Measurements from ENCODE around the gene FAM76A.
"Not testable (repeated sequence)": the region's sequence is repeated elsewhere in the genome, so short reads cannot be mapped to it uniquely, and the experiment has no call there.

FAM76A gene

DNA sequence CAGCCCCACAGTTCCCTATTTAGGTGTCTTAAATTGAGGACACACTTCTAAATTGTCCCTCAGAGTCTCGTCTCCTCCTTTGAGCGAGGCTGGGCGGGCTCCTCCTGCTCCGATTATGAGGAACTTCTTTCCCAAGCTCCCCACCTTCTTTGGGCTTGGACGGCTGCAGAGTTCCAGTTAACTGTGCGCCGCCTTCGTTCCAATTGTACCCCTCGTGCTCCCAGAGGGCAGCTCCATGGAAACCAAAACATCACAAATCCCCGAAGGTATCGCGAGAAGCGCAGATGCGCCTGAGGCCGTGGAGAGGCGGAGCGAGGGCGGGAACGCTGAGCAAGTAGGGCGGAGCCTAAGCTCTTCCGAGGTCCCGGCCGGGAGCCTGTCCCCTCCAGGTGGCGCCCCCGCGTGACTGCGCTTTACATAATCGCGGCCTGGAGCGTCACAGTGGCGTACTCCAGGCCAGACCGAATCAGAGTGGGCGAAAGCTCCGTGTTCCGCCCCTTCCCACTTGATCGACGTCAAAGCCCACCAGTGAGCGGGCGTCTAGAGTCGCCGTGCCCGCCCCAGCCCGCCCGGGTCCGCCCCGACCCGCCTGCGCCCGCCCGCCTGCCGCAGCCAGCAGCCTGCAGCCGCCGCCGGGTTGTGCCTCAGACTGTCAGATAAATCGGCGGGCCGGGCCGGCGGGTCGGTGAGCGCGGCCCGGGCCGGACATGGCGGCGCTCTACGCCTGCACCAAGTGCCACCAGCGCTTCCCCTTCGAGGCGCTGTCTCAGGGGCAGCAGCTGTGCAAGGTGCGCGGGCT, at the start of gene FAM76A:
Gene FAM76A, plus strand, starts transcription at position 588 of the 799 bp plus-strand sequence. Its CDS starts 120 bp downstream, at position 708.
- peak; percentile 99 for DNase-seq (ENCODE audit: low read depth in 1 of 2, low spot score in 1 of 2)

DNA sequence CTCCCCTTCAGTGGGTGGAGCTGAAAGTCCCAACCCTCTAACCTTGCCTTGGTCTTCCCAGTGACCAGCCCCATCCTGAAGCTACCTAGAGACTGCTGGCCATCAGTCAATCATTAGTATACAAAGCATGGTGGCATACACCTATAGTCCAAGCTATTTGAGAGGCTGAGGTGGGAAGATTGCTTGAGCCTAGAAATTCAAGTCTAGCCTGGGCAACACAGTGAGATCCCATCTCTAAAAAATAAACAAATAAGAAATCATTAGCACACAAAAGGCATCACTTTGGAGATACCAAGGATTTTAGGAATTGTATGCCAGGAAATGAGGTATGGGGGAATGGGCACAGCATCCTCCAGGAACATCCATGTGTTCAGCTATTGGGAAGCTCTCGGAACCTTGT, 49.4 kb upstream of the FAM76A start:
- DNase-seq (ENCODE audit: low read depth in 1 of 2, low spot score in 1 of 2): no peak

DNA sequence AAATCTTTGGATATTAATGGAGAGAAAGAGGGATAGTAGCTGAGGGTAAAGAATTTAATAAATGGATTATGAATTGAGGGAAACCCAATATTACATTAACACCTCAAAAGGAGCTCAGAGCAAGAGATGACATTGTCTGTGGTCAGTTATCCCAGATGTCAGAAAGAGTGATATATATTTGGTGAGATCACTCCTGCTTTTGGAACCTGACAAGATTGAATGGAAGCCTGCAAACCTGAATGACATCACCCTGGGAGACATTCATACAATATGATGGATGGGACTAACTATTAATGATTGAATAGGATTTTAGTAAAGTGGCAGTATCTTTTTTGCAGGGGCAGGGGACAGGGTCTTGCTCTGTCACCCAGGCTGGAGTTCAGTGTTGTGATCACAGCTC, 47.0 kb upstream of the FAM76A start:
- no peak for DNase-seq (ENCODE audit: low read depth in 1 of 2, low spot score in 1 of 2)

DNA sequence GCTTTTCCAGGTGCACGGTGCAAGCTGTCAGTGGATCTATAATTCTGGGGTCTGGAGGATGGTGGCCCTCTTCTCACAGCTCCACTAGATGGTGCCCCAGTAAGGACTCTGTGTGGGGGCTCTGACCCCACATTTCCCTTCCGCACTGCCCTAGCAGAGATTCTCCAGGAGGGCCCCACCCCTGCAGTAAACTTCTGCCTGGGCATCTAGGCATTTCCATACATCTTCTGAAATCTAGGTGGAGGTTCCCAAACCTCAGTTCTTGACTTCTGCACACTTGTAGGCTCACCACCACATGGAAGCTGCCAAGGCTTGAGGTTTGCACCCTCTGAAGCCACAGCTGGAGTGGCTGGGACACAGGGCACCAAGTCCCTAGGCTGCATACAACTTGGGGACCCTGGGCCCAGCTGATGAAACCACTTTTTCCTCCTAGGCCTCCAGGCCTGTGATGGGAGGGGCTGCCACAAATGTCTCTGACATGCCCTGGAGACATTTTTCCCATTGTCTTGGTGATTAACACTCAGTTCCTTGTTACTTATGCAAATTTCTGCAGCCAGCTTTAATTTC, 45.5 kb upstream of the FAM76A start:
- DNase-seq (ENCODE audit: low read depth in 1 of 2, low spot score in 1 of 2): not testable (repeated sequence)

DNA sequence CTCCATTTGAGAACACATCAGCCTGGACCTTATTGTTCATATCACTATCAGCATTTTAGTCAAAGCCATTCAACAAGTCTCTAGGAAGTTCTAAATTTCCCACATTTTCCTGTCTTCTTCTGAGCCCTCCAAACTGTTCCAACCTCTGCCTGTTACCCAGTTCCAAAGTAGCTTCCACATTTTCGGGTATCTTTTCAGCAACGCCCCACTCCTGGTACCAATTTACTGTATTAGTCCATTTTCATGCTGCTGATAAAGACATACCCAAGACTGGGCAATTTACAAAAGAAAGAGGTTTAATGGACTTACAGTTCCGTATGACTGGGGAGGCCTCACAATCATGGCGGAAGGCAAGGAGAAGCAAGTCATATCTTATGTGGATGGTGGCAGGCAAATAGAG, 44.2 kb upstream of the FAM76A start:
- not testable (repeated sequence) for DNase-seq (ENCODE audit: low read depth in 1 of 2, low spot score in 1 of 2)

DNA sequence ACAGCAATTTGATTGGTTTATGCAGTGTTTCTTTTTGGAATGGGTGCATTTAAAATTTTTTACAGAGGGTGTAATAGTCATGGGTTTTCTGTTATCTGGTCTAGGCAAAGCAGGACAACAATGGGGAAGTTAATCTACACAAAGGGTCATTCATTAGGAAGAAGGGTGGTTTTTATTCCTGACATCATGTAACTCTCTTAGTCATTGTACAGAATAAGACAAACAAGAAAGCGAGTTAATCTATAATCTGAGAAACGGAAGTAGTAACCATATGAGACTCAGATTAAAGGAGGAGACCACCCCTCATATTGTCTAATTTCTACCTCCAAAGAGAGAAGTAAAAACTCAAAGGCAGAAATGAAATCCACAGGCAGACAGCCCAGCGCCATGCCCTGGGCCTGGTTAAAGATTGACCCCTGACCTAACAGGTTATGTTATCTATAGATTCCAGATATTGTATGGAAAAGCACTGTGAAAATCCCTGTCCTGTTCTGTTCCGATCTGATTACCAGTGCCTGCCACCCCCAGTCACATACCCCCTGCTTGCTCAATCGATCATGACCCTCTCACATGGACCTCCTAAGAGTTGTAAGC, 43.3 kb upstream of the FAM76A start:
- no peak for DNase-seq (ENCODE audit: low read depth in 1 of 2, low spot score in 1 of 2)

DNA sequence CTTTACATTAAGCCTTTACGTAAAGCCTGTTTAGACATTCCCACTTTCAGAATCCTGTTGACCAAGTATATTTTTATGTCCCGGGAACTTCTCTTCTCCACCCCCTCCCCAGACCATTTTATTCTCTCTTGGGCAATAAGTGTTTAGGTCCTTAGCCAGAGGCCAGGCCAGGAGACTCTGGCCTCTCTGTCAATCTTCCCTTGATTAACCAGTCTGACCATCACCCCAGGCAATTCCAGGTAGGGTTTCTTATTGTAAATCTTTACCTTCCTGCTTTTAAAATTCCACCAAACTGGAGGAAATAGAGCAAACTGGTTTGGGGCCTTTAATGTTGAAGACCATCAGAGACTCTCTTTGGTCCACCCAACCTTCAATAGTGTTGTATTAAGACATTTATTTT, 41.6 kb upstream of the FAM76A start:
- no peak for DNase-seq (ENCODE audit: low read depth in 1 of 2, low spot score in 1 of 2)

DNA sequence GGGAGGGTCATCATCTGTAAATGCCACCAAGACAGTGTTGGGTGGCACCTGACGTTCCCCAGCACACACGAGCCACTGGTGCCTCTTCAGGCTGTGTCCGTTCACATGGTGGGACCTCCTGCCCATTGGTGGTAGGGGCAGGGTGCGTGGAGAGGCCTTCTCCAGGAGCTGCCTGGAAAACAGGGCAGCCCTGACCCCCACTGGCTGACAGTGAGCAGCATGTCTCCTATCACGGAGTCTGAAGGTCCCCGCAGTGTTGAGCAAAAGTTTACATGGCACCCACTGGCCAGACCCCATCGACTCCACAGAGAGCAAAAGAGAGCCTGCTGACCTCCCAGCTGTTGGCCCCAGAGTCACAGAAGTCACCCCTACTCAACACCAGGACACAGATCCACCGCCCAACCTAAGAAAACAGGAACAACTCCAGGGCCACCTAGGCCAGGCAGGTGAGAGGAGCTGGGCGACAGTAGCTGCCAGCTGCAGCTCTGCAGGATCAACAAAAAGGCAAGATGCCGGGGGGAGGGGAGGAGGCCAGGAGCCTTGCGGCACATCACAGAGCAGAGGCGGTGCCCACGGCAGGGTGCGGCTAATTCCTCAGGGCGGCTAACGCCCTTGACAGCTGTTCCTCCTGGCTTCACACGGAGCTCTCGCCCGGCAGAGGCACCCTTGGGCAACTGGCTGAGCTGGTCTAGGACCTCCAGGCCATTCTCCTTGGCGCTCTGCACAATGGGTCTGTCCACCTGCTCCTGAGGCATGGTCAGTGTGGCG, 39.4 kb upstream of the FAM76A start:
- DNase-seq (ENCODE audit: low read depth in 1 of 2, low spot score in 1 of 2): no peak

DNA sequence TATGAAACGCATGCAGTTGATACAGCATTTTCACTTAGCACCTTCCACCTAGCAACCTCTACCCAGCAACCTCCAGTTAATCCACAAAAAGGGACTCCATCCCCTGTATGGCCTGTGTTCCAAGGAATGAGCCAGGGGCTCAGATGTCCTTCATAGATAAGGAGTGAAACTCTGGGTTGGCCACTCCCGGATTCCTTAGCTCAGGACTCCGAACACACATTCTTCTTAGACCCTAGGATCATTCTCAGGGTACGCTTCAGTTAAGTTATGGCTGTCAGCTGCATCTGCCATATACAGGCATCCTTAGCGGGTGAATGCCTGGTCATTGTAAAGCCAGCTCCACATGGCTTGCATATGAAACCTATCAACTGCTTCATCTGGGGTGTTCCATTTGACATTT, 37.9 kb upstream of the FAM76A start:
- no peak for DNase-seq (ENCODE audit: low read depth in 1 of 2, low spot score in 1 of 2)

DNA sequence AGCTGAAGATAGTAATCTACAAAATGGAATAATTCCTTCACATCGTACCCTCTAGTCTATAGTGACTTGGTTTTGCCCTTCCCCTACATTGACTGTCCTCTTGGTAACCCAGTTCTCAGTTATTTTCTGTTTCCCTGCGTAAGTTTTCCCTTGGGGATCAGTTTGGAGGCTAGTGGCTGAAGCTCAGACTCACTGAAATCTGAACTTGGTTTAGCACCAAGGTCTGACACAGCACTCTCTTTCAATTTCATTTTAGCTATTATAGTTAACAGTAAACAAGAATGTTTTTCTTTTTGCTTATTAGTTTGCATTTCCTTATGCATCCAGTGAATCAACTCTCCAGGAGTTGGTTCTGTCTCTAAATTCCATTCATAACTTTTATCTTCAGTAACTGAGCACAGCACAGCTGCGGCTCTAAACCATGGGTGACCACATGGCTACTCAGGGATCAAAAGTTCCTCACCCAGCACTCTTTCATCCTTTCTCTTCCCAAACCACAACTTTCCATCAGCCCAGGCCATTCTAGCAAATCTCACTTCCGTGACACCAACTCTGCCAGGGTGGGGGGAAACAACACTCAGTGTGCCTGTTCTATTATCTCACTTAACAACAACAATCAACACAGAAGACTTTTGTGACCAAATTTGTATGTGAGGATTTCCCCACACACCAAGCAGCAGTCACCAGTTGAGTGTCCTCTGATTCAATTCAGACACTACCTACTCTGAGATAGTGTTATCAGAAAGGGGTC, 36.2 kb upstream of the FAM76A start:
- DNase-seq (ENCODE audit: low read depth in 1 of 2, low spot score in 1 of 2): no peak

DNA sequence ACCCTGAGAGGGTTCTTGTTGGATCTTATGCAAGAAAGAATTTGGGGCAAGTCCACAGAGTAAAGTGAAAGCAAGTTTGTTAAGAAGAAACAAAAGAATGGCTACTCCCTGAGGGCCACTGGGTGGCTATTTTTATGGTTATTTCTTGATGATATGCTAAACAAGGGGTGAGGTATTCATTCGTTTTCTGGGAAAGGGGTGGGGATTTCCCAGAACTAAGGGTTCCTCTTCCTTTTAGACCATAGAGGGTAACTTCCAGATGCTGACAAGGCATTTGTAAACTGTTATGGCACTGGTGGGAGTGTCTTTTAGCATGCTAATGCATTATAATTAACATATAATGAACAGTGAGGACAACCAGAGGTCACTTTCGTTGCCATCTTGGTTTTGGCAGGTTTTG, 35.6 kb upstream of the FAM76A start:
- no peak for DNase-seq (ENCODE audit: low read depth in 1 of 2, low spot score in 1 of 2)

DNA sequence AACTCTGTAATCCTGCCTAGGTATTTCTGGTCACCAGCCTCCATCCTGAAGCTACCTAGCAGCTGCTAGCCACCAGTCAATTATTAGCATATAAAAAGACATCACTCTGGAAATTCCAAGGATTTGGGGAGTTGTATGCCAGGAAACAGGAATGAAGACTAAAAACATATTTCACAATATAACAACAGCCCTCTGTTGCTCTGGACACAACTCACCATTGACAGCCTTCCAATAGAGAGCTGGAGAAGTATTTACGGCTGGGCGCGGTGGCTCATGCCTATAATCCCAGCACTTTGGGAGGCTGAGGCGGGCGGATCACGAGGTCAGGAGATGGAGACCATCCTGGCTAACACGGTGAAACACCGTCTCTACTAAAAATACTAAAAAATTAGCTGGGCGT, 28.9 kb upstream of the FAM76A start:
- DNase-seq (ENCODE audit: low read depth in 1 of 2, low spot score in 1 of 2): not testable (repeated sequence)

DNA sequence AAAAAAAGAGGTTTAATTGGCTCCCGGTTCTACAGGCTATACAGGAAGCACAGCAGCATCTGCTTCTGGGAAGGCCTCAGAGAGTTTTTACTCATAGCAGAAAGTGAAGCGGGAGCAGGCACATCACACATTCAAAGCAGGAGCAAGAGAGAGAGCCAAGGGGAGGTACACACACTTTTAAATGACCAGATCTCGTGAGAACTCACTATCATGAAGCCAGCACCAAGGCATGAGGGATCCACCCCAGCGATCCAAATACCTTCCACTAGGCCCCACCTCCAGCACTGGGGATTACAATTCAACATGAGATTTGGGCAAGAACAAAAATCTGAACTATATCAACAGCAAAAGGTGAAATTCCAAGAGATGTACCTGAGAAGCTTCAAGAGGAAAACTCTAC, 20.8 kb upstream of the FAM76A start:
- no peak for DNase-seq (ENCODE audit: low read depth in 1 of 2, low spot score in 1 of 2)

DNA sequence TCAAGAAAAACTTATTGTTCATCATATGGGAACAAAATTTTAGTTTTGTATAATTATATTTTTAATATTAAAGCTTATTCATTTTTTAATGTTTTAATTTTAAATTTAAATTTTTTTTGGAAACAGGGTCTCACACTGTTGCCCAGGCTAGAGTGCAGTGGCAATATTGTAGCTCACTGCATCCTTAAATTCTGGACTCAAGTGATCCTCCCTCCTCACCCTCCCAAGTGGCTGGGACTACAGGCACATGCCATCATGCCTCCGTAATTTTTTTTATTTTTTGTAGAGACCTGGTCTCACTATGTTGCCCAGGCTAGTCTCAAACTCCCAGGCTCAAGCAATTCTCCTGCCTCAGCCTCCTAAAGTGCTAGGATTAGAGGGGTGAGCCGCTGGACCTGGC, 20.2 kb upstream of the FAM76A start:
- no peak for DNase-seq (ENCODE audit: low read depth in 1 of 2, low spot score in 1 of 2)

DNA sequence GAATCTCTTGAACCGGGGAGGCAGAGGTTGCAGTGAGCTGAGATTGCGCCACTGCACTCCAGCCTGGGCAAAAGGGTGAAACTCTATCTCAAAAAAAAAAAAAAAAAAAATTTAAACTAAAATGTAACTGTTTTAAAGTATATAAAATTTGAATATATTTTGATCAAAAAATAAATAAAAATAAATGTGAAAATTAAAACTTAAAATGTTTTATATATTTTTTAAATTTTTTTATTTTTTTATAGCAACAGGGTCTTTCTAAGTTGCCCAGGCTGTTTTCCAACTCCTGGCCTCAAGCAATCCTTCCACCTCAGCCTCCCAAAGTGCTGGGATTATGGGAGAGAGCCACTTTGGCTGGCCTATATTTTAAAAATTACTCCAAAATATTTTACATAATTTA, 15.2 kb upstream of the FAM76A start:
- no peak for DNase-seq (ENCODE audit: low read depth in 1 of 2, low spot score in 1 of 2)

DNA sequence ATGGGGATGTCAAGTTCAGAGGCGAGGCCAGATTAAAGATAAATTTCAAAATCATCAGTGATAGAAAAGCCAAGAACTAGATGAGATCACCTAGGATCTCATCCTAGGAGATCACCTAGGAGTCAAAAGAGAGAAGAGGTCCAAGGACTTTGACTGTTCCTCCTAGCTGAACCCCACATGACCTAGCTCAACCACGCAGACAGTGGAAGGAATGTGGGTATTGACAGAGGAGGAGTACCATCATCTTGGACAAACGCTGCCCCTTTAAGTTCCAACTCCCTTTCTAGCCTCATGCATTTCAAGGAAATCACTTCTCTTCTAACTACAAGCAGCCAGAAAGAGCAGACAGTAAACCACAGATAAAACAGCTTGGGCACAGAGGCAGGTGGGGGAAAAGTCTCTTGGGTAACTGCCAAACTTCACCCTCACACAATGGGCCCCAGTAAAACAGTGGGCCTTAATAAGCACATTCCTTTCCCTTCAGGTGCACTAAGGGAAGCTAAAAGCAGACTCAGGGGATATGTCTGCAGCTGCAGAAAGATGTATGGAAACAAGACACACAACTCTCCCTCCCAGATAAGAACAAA, 12.5 kb upstream of the FAM76A start:
- DNase-seq (ENCODE audit: low read depth in 1 of 2, low spot score in 1 of 2): no peak

DNA sequence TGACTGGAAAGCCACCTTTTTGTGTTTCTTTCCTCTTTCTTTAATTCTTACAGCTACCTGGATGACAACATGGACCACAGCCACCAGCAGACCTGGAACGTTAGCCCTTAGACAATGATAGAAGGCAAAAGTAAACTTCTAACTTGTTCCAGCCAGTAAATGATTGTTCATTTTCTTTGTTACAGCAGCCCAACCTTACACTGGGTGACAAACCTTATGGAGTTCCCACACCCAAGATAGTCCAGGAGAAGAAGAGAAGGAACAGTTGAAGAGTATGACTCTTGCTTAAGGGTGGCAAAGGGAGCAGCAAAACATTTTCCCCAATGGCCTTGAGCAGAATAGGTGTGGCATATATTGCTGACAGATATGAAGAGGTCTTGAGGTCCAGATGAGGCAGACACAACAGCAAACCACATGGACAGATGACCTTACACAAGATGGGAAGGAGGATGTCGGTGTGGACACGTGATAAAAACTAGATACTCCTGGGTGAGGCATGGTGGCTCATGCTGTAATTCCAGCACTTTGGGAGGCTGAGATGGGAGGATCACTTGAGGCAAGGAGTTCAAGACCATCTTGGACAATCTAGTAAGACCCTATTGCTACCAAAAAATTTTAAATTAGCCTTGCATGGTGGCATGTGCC, 11.8 kb upstream of the FAM76A start:
- no peak for DNase-seq (ENCODE audit: low read depth in 1 of 2, low spot score in 1 of 2)

DNA sequence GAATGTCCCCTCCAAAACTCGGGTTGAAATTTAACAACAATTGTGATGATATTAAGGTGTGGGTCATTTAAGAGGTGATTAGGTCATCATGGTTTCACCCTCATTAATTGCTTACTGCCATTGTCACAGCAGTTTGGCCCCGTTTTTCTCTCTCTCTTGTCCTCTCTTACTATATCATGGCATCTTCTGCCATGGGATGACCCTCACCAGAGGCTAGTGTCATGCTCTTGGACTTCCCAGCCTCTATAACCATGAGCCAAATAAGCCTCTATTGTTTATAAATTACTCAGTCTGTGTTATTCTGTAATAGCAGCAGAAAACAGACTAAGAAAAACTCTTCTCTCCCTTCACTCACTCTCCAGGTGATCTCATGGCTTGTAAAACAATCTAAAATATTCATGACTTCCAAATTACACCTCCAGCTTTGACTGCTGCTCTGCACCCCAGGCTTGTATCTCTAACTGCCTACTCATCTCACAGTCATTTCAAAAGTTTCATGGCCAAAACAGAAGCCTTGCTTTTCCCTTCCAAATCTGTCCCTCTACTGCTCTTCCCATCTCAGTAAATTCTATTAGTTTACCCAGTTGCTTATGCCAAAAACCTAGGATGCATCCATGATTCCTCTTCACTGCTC, 9.4 kb upstream of the FAM76A start:
- DNase-seq (ENCODE audit: low read depth in 1 of 2, low spot score in 1 of 2): no peak

DNA sequence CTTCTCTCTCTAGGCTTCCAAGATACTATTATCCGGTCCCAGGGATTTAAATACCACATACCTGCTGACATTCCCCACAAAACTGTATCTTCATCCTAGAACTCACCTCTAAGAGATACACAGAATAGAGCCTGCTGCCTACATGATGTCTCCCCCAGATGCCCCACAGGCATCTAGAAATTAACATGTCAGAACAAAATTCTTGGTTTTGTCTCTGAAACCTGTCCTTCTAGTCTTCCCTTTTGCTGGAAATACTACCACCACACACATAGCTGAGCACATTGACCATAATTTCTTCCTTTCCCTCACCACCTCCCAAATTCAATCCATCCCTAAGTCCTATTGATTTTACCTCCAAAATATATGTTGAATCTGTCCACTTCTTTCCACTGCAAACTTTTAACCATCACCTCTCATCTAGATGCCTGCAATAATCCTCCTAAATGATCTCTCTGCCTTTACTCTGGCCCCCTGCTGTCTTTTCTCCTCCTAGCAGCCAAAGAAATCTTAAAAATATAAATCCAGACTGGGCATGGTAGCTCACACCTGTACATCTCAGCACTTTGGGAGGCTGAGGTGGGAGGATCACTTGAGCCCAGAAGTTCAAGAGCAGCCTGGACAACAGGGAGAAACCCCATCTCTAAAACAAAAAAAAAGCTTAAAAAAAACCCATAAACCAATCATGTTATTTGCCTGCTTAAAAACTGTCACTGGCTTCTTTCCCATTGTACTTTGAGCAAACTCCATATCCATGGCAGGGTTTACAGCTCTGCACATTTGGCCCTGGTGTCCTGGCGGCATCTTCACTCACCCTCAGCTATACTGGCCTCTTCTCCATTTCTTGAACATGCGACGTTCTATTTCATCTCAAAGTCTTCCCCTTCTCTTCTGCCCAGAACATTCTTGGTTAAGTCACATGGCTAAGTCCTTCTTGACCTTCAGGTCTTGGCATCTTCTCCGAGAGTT, 6.2 kb upstream of the FAM76A start:
- DNase-seq (ENCODE audit: low read depth in 1 of 2, low spot score in 1 of 2): no peak

Measured in stimulated activated CD4-positive, alpha-beta T cell treated with anti-CD3 and anti-CD28 coated beads, Interleukin-15, amount 100 ng/mL, for 1 hour (primary cell).